IPS-NIHi7 (cell line): Measurements from ENCODE around the gene DNAH10.

Experiments
- DNase-seq: peaks from one replicate; pipeline ENCODE4 v3.0.0; 2012; ENCODE audit warnings: mixed read lengths; ENCODE audit errors: extremely low spot score

Gene DNAH10, protein sequence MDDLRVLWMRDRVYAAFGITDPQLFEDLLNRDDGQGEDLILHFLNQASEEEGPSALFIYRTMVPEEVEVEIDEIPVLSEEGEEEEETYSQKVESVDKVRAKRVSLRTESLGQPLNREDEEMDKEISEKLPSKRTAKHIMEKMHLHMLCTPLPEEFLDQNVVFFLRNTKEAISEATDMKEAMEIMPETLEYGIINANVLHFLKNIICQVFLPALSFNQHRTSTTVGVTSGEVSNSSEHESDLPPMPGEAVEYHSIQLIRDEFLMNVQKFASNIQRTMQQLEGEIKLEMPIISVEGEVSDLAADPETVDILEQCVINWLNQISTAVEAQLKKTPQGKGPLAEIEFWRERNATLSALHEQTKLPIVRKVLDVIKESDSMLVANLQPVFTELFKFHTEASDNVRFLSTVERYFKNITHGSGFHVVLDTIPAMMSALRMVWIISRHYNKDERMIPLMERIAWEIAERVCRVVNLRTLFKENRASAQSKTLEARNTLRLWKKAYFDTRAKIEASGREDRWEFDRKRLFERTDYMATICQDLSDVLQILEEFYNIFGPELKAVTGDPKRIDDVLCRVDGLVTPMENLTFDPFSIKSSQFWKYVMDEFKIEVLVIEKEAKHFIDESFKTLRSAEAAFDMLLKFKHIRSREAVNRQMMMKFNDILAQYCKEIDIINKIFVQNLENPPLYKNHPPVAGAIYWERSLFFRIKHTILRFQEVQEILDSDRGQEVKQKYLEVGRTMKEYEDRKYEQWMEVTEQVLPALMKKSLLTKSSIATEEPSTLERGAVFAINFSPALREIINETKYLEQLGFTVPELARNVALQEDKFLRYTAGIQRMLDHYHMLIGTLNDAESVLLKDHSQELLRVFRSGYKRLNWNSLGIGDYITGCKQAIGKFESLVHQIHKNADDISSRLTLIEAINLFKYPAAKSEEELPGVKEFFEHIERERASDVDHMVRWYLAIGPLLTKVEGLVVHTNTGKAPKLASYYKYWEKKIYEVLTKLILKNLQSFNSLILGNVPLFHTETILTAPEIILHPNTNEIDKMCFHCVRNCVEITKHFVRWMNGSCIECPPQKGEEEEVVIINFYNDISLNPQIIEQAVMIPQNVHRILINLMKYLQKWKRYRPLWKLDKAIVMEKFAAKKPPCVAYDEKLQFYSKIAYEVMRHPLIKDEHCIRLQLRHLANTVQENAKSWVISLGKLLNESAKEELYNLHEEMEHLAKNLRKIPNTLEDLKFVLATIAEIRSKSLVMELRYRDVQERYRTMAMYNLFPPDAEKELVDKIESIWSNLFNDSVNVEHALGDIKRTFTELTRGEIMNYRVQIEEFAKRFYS (N-terminal part only)

GRCh38 chr12:123761841-123762714 lies at the start of gene DNAH10:
Gene DNAH10, plus strand, starts transcription at chr12:123762301. Its CDS starts 36 bp downstream, at chr12:123762337.
- peak; percentile 94 for DNase-seq

DNA sequence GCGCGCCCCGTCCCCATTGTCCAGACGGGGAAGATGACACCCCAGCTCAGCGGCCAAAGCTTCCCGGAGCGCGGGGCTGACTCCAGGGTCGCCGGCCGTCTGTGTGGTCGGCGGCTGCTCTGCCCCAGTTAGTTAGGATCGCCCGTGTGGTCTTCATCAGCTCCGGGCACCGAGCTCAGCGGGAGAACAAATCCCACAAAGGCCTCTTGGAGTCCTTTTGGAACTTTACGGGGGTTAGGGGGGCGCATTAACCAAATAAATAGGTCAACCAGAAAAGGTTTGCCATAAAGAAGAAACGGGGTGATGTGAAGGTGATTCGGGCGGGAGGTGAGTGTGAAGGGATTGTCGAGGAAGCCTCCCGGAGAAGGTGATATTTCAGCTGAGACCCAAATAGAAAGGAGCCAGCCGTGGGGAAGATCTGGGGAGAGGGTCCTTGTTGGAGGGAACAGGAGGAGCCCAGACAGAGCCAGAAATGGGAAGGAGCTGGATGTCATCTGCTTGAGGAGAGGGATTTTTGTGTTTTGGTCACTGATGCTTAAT lies 49.3 kb upstream of the DNAH10 start:
- no peak for DNase-seq

GRCh38 chr12:123713398-123713797 lies 48.7 kb upstream of the DNAH10 start:
- DNase-seq = no peak

DNA sequence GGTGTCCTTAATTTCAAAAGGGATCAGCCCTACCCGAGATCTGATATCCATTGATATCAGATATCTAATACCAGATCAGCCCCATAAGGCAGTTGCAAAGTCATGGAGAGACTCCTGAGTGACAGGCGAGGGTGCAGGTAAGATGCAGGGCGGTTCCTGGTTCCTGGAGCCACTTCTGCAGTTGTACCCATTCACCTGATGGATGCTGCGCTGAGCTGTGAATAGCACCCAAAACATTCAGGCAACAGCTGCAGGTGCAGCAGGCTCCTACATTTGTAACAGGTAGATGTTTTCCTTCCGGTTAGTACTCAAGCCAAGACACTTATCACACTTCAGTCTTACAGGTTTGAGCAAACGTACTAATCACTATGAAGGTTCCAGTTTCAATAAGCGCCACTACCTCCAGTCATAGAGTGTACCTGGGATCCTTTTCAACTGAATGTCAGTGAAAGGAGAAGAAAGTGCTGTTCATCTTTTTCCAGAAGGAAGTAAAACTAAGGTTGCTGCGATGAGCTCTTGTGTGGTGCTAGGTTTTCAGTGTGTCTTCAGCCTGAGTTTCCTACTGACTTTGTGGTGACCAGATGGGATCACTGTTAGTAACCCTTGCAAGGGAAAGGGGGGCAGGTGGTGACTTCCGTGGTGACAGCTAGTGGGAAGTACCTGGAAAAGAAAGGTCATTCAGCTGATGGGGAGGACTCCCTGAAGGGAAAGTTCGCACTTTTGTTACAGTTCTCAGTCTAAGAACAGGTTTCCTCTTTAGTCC lies 48.1 kb upstream of the DNAH10 start:
- DNase-seq = no peak

- no peak for DNase-seq
Observed at GRCh38 chr12:123715195-123715594, 46.9 kb upstream of the DNAH10 start.

DNA sequence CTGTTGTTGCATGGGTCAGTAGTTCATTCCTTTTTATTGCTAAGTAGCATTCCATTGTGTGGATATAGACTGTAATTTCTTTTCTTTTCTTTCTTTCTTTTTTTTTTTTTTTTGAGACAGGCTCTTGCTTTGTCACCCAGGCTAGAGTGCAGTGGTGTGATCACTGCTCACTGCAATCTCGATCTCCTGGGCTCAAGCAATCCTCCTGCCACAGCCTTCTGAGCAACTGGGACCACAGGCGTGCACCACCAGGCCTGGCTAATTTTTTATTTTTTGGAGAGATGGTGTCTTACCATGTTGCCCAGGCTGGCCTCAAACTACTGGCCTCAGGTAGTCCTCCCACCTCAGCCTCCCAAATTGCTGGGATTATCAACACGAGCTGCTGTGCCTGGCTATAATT lies 44.8 kb upstream of the DNAH10 start:
- no peak for DNase-seq

DNA sequence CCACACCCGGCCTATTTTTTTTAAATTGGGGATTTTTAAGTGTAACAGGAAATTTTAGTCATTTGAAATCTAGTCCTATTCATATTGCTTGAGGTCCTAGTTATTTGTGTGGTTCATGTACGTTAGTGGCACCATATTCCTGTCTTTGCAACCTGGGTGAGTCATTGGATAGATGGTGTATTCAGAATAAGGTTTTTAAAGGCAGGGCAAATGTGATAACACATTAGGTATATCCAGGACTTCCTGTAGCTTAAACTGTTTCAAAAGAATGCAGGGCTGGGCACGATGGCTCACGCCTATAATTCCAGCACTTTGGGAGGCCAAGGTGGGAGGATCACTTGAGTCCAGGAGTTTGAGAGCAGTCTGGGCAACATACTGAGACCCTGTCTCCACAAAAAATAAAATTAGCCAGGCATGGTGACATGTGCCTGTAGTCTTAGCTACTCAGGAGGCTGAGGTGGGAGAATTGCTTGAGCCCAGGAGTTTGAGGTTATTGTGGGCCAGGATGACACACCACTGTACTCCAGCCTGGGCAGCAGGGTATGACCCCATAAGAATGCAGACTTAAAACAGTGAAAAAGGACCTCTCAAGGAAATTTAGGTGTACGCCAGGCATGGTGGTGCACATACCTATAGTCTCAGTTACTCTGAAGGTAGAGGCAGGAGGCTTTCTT lies 41.8 kb upstream of the DNAH10 start:
- DNase-seq = no peak

- DNase-seq = no peak
Observed at GRCh38 chr12:123721245-123721644, 40.9 kb upstream of the DNAH10 start.

DNA sequence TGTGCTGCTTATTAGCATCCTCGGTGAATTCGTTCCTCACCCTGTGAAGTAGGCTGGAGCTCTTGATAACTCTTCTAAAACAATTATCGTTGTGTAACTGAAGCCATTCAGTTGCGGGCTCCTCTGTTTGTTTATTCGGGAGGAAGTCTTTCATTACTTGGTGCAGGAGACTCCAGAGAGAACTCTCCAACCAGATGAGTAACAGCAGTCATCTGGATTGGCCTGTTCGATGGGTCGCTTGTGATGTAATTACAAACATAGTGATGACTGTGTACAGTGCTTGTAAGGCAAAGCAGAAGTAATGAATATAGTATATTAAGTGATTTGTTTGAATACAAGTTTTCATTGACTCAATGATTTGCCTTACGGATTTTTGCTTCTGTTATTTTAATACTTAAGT lies 39.1 kb upstream of the DNAH10 start:
- DNase-seq = no peak

GRCh38 chr12:123723765-123724164 lies 38.3 kb upstream of the DNAH10 start:
- DNase-seq = no peak

DNA sequence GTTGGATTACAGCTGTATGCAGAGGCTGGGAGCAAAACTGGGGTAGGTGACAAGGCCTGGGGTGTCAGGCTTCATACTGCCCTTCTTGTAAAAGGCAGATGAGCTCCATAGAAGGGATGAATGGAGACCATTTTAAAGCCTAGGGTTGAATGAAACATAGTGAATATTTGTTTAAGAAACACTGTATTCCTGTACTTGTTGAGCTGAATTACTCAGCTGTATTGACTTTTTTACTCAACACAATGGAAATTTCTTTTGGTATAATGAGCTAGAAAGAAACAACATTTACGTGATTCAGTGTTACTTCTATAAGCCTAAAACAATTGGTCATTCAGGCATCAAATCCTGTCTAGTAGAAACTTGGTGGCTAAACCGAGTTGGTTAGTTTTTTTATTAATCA lies 35.9 kb upstream of the DNAH10 start:
- DNase-seq = no peak

- DNase-seq = no peak
Observed at GRCh38 chr12:123726962-123727361, 35.1 kb upstream of the DNAH10 start.

GRCh38 chr12:123727878-123728277 lies 34.2 kb upstream of the DNAH10 start:
- no peak for DNase-seq

DNA sequence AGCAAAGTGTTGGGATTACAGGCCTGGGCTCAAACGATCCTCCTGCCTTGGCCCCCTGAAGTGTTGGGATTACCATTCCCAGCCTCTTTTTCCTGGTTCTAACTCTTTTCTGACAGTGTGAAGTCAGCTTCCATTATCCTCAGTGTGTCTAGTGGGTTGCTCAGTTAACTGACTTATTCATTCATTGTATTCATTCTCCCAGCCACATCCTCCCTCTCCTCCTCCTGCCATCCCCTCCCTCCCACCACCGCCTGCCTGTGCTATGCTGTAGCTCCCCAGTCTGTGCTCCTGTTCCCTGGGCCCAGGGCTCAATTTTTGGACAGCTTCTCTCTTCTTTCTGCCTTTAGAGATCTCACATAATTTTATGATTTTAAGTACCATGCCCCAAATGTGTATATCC lies 30.5 kb upstream of the DNAH10 start:
- no peak for DNase-seq

- no peak for DNase-seq
Observed at GRCh38 chr12:123732251-123732650, 29.9 kb upstream of the DNAH10 start.

DNA sequence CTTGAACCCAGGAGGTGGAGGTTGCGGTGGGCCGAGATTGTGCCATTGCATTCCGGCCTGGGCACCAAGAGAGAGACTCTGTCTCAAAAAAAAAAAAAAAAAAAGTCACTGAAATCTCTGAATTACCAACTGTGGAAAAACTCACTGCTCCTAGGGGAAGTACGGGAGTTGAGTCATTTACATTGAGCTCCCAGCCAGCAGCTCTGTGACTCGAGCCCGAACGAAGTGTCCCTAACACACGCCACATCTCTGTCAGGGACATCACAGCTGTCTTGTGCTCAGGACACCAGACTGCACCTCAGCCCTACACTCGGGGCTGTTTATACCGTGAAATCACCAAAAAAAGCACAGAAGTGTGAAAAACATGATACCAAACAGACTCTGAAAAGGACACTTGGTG lies 28.9 kb upstream of the DNAH10 start:
- DNase-seq = no peak

- no peak for DNase-seq
Observed at GRCh38 chr12:123734268-123734667, 27.8 kb upstream of the DNAH10 start.

DNA sequence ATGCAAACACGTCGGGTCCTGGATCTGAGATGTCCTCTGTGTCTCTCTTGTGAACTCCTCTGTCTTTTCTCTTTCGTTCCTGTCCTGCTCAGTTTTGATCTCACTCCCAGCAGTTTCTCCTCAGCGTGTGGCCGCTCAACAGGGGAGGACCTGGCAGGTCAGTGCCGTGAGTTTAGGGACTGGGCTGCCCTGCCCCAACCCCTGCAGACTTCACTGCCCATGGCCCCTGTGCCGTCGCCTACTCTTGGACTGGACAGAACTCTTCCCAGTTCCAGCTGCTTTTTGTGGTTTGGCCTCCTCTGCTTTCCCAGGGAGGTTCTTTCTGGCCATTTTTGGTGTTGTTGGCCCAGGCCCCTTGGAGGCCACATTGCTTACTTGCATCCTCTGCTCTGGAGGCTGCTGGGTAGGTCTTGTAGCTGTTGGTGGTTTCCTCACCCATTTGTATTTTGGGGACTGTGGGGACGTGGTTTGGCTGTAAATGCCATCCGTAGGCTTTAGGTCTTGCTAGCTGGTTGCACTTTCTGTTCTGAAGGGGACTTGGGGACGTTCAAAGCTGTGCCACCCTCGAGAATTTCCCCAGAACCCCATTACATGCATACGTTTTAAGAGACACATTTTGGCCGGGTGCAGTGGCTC lies 20.0 kb upstream of the DNAH10 start:
- no peak for DNase-seq

GRCh38 chr12:123743002-123743401 lies 19.1 kb upstream of the DNAH10 start:
- no peak for DNase-seq
